Upper lobe of left lung (tissue), 4 donors: Measurements from ENCODE around the gene UPP1.

Experiments used
- EP300 ChIP-seq, 4 donors: sonication (generic); formaldehyde crosslinking; IDR thresholded peaks; one replicate each; pipeline ENCODE4 v1.5.1; 2017; ENCODE audit warnings: antibody characterized with exemption in 4 of 4, control low read depth in 2 of 4
- POLR2A ChIP-seq, 4 donors: fragments of 450-650 bp; IDR thresholded peaks; one replicate each; pipeline ENCODE4 v1.5.1; 2016 to 2017; ENCODE audit warnings: antibody characterized with exemption in 4 of 4, mild to moderate bottlenecking in 2 of 4
- POLR2AphosphoS5 ChIP-seq, 2 donors: sonication (generic); formaldehyde crosslinking; IDR thresholded peaks; one replicate each; pipeline ENCODE4 v1.5.1; 2017; ENCODE audit warnings: antibody characterized with exemption in 2 of 2
- TF ChIP-seq, protein P1 (sequence below), 6 experiments: fragments of 450-650 bp in 4 of 6; fragments of 200-600 bp in 2 of 6; sonication (generic) in 2 of 6; IDR thresholded peaks; one replicate each; pipeline ENCODE4 v1.5.1; 2016 to 2019; ENCODE audit warnings: antibody characterized with exemption in 6 of 6

DNA sequence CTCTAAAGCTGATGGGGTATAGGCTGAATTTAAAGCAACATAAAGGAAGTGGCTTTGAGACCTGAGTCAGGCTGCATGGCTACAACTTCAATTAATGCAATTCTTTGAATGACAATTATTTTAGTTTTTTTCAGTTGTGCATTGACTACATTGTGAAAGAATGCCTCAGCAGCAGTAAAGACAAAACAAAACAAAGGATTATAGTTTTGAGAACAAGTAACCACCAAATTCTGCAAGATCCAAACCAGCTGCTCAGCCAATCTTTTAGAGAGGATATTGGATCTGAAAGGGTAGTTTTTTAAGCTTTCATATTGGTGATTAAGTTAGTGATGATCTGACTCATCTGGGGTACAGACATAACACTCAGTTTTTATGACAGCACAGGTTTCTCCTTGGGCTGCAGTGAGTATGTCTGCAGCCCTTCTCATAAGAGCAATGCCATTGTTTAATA, 41.6 kb downstream of the UPP1 start:
- TF ChIP-seq POLR2AphosphoS5 (IDR thresholded peaks at IDR 0.05) = no peak
- TF ChIP-seq, protein P1, sequence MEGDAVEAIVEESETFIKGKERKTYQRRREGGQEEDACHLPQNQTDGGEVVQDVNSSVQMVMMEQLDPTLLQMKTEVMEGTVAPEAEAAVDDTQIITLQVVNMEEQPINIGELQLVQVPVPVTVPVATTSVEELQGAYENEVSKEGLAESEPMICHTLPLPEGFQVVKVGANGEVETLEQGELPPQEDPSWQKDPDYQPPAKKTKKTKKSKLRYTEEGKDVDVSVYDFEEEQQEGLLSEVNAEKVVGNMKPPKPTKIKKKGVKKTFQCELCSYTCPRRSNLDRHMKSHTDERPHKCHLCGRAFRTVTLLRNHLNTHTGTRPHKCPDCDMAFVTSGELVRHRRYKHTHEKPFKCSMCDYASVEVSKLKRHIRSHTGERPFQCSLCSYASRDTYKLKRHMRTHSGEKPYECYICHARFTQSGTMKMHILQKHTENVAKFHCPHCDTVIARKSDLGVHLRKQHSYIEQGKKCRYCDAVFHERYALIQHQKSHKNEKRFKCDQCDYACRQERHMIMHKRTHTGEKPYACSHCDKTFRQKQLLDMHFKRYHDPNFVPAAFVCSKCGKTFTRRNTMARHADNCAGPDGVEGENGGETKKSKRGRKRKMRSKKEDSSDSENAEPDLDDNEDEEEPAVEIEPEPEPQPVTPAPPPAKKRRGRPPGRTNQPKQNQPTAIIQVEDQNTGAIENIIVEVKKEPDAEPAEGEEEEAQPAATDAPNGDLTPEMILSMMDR (IDR thresholded peaks at IDR 0.05) = no peak
- TF ChIP-seq POLR2A (IDR thresholded peaks at IDR 0.05) = no peak
- no peak for TF ChIP-seq EP300 (IDR thresholded peaks at IDR 0.05)
